UCSD-AML1 (cell line): Measurements from ENCODE around the gene TSPAN5.
A peak's percentile ranks its signal among the peaks of the same experiment; 100 is the strongest.

Source experiments
- DNase-seq: peaks from one replicate; lab custom pipeline; 2025; ENCODE audit not compliant: unreplicated experiment; lab: John Stamatoyannopoulos, UW

Gene TSPAN5

DNA sequence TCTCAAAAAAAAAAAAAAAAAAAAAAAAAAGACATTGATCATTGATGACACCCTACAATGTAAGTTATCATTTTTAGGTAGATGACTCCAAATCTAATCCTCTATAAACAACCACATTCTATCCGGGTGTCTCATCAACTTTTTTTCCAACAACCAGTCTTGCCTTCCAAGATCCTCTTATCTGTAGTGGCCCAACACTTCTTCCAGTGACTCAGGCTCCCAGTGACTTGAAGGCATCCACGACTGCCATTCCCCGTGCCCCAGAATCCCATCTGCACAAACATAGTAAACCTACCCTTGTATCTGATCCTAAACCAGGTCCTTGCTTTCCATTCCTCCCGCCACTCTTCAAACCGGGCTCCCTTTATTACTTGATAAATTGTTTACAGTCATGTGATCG, 15.6 kb upstream of the TSPAN5 start:
- no peak for DNase-seq

DNA sequence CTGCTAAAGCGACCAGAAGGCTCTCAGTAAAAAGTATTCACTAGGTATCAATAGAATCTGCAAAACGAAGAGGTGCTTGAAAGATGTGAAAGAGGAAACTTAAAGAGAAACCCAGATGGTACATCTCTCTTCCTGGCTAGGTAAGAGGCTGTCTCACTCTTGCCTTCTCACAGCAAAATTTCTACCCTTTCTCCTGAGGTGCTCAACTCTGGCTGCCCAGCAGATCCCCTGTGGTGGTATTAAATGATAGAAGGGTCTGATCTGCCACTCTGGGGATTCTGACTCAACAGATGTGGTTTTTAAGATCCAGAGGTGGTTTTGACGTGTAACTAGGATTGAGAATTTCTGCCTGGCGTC, 14.9 kb upstream of the TSPAN5 start:
- no peak for DNase-seq

- no peak for DNase-seq
Observed at GRCh38 chr4:98672583-98673287, 14.3 kb upstream of the TSPAN5 start.

DNA sequence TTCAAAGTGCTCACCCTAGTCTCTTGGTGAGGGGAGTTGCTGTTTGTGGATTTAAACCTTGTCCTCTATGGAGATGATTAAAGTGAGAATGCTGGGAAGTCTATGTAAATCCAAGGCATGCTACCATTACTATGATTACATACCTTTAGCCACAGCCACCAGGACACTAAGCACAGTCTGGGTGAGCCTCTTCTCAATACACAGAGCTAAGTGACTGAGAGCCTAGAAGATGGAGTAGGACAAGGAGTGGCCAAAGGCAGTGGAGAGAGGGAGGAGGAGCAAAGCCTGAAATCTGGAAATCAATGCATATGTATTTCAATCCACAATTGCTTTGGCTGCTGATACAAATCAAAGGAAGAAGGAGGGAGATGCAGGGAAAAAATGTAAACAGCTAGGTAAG, 12.7 kb upstream of the TSPAN5 start:
- DNase-seq, result no peak

- no peak for DNase-seq
Observed at GRCh38 chr4:98670186-98670585, 11.8 kb upstream of the TSPAN5 start.

DNA sequence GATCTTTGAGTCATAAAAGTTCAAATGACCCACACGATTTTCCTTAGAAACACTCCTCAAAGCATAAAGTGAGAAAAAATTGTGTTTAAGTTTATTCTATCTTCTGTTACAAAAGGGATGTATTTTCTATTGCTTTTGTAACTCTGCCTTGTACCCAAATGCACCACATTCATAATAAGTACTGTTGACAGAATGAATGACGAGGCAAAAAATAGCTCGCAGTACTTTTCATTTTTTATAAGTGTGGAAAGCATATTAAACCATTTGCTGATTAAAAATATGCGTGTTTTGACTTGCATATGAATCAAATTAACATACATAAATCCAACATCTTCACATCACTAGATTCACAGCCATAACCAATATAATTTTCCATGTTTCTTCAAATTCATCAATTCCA, 11.2 kb upstream of the TSPAN5 start:
- DNase-seq, result no peak

GRCh38 chr4:98664959-98665358, 6.5 kb upstream of the TSPAN5 start:
- no peak for DNase-seq

DNA sequence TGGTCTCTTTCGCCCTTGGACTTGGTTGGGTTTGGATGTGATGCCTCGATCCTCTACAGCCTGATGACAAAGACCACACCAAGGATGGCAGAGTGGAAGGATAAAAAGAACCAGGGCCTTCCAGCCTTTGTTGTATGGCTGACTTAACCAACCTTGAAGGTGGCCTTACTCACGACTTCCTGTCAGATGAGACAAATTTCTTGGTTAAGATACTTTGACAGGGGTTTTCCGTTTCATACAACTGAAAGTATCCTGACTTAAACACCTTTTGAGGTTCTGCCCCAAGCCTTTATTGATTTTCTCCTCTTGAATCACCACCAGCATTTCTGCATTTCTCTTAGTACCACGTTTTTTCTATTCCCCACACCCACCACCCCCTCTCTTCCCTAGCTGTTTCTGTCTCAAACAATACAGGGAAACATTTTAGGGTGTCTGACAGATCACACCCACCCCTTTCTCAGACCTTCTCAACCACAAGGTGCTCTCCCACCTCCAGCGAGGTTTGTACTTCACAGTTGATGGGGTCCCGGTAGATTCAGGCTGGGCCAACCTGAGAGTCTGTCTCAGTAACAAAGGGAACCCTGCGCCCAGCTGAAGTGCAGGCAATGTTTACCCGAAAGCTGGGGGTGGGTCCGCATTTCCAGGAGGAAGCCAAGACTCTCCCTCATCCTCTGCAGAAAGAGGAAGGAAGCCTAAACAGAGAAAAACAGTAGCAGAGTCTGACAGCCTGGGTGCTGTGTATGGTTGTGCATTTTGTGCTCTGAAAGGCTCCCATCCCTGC, 5.0 kb upstream of the TSPAN5 start:
- DNase-seq, result peak; percentile 73

GRCh38 chr4:98662626-98663225, 4.3 kb upstream of the TSPAN5 start:
- peak; percentile 25 for DNase-seq

DNA sequence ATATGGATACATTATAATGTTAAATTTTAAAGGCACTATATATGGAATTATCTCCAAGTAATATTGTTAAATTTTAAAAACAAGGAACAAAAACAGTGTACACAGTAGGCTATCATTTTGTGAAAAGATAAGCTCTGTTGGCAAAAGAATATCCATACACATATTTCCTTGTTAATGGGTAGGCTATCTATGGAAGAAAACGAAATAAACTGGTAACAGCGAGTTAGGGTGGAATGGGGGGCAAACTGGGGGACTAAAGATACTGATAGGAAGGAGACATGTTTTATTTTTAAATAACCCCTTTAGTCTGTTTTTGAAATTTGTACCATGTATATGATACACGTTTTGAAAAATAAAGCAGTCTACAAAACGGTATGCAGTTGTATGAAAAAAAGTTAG, 3.6 kb upstream of the TSPAN5 start:
- no peak for DNase-seq

DNA sequence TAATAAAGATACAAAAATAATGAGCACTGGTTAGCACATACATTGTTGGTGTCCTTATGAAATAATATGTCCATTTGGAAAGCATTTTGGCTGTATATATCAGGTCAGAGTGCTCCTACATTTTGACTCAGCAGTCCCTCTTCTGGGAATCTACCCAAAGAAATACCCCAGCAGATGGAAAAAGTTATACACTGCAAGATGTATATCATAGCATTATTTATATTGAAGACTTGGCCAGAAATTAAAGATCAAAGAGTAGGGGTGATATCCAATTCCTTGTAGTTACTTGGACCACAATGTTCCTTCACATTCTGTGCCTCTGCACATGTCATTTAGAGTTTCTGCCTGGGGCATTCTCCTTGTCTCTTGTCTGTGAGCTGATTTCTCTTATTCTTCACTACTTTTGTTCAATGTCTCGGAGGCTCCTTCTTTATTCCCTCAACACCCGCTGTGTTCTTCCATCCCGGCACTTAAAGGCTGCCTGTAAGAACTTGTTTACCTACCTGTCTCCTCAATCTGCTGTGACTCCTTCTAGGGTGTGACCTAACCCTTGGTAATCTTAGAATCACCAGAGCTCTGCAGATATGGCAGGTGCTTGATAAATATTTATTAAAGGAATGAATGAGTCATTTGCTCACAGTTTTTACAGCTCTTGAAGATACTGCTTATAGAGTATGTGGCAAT, 3.1 kb upstream of the TSPAN5 start:
- DNase-seq, result no peak

- DNase-seq, result no peak
Observed at GRCh38 chr4:98659741-98660462, 1.5 kb upstream of the TSPAN5 start.

GRCh38 chr4:98659106-98659592, 738 bp upstream of the TSPAN5 start:
- no peak for DNase-seq

- peak; percentile 60 for DNase-seq
Observed at GRCh38 chr4:98657531-98658286, 702 bp downstream of the TSPAN5 start.

GRCh38 chr4:98656886-98657285, 1.5 kb downstream of the TSPAN5 start:
- no peak for DNase-seq

DNA sequence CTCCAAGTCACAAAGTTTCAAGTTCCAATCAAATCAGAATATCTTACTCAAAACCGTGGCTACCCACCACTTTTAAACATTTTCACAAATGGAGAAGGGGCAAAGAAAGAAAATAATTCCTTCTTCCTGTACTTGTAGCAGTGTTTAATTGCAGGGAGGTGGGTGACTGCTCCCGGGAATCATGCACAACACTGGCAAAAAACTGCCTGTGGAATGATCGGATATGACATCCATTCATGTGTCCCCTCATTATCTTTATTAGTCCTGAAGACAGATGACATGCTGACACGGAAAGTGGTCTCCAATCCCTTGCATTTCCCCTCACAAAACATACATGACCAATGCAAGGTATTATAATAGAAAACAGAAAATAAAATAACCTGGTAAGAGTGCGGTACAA, 2.0 kb downstream of the TSPAN5 start:
- DNase-seq, result no peak

DNA sequence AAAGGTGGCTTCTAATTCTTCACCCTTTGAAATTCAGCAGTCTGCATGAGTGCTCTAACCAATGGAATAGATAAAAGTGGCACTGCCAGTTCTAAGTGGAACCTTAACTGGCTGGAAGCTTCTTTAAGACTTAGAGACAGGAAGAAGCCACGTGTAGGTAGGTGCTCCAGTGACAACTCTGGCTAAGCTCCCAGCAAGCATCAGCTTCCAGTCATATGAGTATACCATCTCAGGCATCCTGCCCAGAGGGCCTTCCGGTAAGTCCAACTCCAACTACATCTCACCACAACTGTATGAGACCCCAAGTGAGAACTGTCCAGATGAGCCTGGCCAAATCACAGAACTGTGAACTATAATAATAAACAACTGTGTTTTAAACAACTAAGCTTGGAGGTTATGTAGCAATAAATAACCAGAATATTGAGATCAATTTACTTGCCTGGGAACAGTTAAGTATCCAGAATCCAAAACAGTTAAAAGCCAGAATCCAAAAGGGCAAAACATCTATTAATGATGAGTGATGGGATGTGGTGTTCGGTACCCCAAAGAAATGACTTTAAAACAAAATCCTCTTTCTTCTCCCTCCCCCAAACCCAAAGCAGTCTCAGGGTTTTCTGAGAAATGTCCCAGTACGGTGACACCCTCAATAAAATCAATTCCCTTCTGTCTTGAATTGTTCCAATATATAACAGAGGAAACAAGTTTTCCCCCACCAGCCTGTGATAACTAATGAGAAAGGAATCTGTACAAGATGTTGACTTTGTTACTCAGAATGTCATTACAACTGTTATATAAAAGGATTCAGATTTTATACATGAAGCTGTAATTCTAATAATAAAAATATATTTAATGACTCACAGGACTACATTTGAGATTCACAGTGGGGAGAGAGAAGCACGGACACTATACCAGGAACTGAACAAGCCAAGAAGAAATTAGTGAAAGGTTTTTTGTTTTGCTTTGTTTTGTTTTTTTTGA, 4.2 kb downstream of the TSPAN5 start:
- no peak for DNase-seq

- no peak for DNase-seq
Observed at GRCh38 chr4:98652996-98653395, 5.4 kb downstream of the TSPAN5 start.

DNA sequence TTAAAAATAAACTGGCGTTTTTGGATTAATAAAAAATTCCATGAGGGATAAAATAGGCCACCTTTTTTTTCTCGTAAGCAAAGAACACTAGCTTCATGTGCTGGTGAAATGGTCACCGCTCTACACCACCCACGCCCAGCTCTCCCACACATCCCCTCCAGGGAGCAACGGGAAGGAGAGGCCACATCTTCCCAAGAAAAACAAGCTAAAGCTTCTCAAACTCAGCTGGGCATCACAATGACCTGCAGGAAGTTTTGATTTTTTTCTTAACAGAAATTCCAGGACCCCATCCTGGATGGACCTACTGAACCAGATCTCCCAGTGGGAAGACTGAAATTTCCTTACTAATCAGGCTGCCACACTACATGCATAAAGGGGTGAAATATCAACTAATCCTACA, 9.8 kb downstream of the TSPAN5 start:
- DNase-seq, result no peak
